ENCODE data around the gene SRMS.

Gene SRMS

GRCh38 chr20:63498960-63499337 lies 48.6 kb downstream of the SRMS start, which contains the start of gene EEF1A2:
EEF1A2 (minus strand) TSS chr20:63499083; CDS start chr20:63497763, 1,320 bp downstream.
- peak; percentile 79 for DNase-seq (ENCODE audit: low spot score)
- TF ChIP-seq, protein P1, sequence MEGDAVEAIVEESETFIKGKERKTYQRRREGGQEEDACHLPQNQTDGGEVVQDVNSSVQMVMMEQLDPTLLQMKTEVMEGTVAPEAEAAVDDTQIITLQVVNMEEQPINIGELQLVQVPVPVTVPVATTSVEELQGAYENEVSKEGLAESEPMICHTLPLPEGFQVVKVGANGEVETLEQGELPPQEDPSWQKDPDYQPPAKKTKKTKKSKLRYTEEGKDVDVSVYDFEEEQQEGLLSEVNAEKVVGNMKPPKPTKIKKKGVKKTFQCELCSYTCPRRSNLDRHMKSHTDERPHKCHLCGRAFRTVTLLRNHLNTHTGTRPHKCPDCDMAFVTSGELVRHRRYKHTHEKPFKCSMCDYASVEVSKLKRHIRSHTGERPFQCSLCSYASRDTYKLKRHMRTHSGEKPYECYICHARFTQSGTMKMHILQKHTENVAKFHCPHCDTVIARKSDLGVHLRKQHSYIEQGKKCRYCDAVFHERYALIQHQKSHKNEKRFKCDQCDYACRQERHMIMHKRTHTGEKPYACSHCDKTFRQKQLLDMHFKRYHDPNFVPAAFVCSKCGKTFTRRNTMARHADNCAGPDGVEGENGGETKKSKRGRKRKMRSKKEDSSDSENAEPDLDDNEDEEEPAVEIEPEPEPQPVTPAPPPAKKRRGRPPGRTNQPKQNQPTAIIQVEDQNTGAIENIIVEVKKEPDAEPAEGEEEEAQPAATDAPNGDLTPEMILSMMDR (IDR thresholded peaks at IDR 0.05; ENCODE audit: extremely low read depth, insufficient read depth, missing control alignments): peak; percentile 23
- in situ Hi-C loops (cut with MboI; ENCODE audit: low pct_unique_long_range_greater_than_20kb, low sequenced_read_pairs, unreplicated experiment): no loop called here

GRCh38 chr20:63497946-63498935 lies 49.3 kb downstream of the SRMS start:
- TF ChIP-seq, protein P1 (IDR thresholded peaks at IDR 0.05; ENCODE audit: extremely low read depth, insufficient read depth, missing control alignments): no peak
- in situ Hi-C loops (cut with MboI; ENCODE audit: low pct_unique_long_range_greater_than_20kb, low sequenced_read_pairs, unreplicated experiment): no loop called here
- DNase-seq (ENCODE audit: low spot score): no peak

DNA sequence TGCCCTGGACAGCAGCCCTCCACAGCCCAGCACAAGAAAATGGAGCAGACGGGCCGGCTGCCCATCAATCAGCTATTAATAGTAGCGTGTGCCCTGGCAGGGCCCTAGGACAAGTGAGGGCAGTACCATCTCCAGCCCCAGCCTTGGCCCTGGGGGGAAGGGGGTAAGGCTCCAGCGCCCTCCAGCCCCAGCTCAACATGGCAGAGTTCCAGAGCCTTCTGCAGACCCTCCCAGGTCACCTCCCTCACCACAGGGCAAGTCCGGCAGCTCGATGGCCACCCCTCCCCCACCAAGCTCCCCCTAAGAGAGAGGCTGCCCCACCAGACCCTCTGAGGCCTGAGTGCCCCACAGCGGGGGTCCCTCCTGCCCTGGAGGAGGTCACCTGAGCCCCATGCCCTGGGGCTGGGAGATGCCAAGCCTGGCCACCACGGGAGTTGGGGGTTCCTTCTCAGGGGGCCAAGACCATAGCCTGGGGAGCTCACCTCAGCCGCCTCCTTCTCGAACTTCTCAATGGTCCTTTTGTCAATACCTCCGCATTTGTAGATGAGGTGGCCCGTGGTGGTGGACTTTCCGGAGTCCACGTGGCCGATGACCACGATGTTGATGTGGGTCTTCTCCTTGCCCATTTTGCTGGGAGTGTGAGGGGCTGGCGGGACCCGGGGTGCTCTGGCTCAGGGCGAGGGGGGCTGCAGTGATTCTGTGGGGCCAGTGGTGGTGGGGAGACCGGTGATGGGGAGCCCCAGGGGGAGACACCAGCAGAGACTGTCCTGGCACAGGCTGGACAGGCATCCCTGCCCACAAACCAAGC lies 50.2 kb downstream of the SRMS start:
- DNase-seq (ENCODE audit: low spot score): no peak
- TF ChIP-seq, protein P1 (IDR thresholded peaks at IDR 0.05; ENCODE audit: extremely low read depth, insufficient read depth, missing control alignments): no peak
- in situ Hi-C loops (cut with MboI; ENCODE audit: low pct_unique_long_range_greater_than_20kb, low sequenced_read_pairs, unreplicated experiment): no loop called here

DNA sequence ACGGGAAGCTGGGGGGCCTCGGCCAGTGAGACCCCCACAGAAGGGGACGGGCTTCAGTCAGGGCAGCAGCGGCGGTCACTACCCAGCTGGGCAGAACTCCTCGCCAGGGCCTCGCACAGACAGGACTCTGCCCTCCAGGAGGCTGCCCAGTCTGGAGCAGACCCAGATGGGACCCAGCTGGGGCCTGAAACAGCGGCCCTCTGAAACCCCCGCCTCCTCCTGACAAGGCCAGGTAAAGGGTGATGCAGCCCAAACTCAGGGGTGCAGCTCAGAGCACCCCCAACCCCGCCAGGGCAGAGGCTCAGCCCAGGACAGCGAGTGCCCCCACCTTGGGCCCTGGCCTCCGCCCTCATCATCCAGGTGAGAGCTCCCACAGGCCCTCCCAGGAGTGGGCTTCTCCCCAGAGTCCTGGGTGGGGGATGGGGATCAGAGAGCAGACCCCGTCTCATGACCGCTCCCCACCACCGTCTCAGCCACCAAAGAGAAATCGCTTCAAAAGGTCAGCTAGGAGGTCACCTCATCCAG lies 50.9 kb downstream of the SRMS start:
- in situ Hi-C loops (cut with MboI; ENCODE audit: low pct_unique_long_range_greater_than_20kb, low sequenced_read_pairs, unreplicated experiment): no loop called here
- DNase-seq (ENCODE audit: low spot score): no peak
- TF ChIP-seq, protein P1 (IDR thresholded peaks at IDR 0.05; ENCODE audit: extremely low read depth, insufficient read depth, missing control alignments): no peak

DNA sequence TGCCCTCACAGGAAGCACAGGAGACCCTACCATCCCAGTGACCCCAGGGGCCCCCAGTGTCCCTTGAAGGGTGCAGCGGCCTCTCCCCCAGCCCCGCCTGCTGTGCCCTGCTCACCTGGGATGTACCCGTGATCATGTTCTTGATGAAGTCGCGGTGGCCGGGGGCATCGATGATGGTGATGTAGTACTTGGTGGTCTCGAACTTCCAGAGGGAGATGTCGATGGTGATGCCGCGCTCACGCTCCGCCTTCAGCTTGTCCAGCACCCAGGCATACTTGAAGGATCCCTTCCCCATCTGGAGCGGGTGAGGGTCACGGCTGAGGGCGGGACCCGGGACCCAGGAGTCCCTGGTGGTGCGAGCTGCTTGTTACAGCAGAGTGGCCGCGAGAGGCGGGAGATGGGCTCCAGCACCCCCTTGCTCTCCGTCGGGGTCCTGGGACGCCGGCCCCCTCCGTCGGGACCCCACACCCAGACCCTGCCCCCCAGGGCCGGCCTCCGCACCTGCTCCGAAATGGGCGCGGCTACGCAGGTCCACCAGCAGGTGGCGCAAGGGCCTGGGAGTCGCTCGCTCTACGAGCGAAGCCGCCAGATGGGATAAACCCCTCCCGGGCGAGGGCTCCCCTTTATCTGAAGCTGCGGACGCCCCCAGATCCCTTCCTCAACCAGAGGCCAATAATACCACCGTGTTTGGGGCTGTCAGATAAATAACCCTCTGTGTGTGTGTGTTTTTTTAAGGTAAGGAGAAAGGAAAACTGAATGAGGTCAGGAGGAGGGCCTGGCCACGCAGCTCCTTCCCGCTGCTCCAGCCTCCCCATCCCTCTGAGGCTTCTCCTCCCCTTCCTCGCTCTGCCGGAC lies 51.6 kb downstream of the SRMS start:
- TF ChIP-seq, protein P1 (IDR thresholded peaks at IDR 0.05; ENCODE audit: extremely low read depth, insufficient read depth, missing control alignments): peak; percentile 94
- in situ Hi-C loops (cut with MboI; ENCODE audit: low pct_unique_long_range_greater_than_20kb, low sequenced_read_pairs, unreplicated experiment): no loop called here
- peak; percentile 93 for DNase-seq (ENCODE audit: low spot score)

Measured in GM13977 (cell line).